ELR (cell line): ENCODE data around the gene NBAS.
"Not testable (repeated sequence)": the region's sequence is repeated elsewhere in the genome, so short reads cannot be mapped to it uniquely, and the experiment has no call there.

Experiments
- DNase-seq: peaks from one replicate; pipeline ENCODE4 v3.0.0-alpha.2; 2015; ENCODE audit warnings: low read depth

The NBAS gene

DNA sequence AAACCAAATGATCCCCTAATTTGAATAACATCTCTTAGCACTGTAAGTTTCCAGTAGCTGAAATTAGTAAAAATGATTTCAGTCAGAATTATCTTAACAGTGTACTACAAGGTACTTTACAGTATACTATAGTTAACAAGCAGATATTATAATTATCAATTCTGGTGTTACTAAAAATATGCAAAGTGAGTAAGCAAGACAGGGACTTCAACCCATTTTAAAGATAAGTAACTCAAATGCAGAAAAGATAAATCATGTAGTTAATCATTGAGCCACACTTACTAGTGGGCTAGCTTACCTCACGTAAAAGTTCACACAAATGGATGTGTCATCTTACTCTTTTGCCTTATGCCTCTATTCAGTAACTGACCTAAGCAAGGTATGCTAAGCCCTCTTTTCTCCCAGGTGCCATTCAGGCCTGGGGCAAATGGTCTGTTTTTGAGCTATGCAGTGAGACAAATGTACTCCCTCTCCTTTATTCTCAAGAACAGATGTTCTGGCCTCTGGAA, 101.0 kb downstream of the NBAS start:
- DNase-seq: no peak

GRCh38 chr2:15458277-15458676, 102.9 kb downstream of the NBAS start:
- no peak for DNase-seq

DNA sequence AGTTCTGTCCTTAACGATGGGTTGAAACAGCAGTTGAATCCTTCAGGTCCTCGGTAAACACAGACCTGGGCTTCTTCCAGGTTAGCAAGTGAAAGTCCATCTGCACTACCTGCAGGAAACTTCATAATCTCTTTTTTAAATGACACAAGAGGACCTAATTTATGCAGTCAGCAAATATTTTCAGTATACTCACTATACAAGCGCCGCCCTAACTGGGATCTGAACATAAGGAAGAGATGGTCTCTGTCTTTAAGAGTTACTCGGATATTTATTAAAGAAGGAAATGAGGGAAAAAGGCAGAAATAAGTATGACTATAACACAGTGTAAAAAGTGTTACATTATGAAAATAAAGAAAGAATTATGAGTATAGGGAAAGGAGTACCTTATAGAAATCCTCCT, 103.3 kb downstream of the NBAS start:
- no peak for DNase-seq

- no peak for DNase-seq
Measured at GRCh38 chr2:15456352-15456751, 104.8 kb downstream of the NBAS start.

DNA sequence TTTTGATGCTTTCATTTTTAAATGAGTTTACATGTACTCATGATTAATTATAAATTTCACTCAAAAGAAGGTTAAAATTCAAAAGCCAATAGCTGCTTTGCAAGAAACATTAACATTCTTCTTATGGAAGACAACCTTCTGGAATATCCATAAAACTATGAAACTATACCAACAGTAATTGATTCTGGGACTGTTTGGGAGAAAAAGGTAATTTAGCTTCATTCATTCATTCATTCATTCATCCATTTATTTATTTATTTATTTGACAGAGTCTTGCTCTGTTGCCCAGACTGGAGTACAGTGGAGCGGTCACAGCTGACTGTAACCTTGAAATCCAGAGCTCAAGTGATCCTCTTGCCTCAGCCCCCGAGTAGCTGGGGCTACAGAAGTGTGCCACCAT, 110.3 kb downstream of the NBAS start:
- DNase-seq: no peak

GRCh38 chr2:15449556-15450236, 111.4 kb downstream of the NBAS start:
- DNase-seq: no peak

DNA sequence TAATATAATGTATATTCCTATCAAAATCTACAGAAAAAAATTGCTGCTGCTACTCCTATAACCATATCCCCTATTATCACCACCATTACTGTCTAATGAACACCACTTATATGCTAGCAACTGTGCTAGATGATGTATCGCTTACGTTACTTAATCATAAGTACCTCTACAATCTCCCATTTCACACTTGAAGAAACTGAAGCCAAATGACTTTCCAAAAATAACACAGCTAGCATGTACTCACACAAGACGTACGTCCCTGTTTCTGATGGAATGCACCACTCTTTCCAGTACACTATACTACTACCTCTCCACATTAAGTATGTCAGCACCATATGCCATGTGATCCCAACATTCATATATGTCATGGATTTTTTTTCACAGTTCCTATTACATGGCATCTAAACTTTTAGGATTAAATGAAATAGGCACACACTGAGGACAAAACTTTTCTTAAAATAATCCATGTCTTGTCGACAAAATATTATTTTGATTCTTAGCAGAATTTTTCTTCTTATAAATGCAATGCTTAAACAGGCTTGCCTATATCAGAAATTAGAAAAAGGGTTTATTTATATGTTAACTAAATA, 112.8 kb downstream of the NBAS start:
- no peak for DNase-seq

DNA sequence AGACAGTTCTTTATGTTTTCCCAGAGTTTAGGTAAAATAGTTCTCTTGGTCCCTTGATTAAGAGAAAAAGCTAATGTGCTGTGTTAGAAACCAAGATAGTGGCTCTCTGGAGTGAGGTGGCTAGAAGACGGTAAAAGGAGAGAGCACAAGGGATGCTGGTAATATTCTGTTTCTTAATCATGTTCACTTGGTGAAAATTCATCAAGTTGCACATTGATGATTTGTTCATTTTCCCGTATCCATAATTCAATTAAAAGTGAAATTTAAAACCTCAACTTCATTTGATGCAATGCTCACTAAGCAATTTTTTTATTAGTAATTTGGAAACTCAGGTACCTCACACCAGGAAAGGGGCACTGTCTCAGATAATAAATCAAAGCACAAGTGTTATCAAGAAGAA, 113.8 kb downstream of the NBAS start:
- no peak for DNase-seq

- DNase-seq: no peak
Measured at GRCh38 chr2:15446961-15447360, 114.2 kb downstream of the NBAS start.

GRCh38 chr2:15445891-15446562, 115.1 kb downstream of the NBAS start:
- DNase-seq: no peak

DNA sequence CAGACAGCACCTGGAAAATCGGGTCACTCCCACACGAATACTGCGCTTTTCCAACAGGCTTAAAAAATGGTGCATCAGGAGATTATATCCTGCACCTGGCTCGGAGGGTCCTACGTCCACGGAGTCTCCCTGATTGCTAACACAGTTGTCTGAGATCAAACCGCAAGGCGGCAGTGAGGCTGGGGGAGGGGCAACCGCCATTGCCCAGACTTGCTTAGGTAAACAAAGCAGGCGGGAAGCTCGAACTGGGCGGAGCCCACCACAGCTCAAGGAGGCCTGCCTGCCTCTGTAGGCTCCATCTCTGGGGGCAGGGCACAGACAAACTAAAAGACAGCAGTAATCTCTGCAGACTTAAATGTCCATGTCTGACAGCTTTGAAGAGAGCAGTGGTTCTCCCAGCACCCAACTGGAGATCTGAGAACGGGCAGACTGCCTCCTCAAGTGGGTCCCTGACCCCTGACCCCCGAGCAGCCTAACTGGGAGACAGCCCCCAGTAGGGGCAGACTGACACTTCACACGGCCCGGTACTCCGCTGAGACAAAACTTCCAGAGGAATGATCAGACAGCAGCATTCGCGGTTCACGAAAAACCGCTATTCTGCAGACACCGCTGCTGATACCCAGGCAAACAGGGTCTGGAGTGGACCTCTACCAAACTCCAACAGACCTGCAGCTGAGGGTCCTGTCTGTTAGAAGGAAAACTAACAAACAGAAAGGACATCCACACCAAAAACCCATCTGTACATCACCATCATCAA, 121.2 kb downstream of the NBAS start:
- DNase-seq: not testable (repeated sequence)

- not testable (repeated sequence) for DNase-seq
Measured at GRCh38 chr2:15439366-15439765, 121.8 kb downstream of the NBAS start.

GRCh38 chr2:15436195-15436594, 124.9 kb downstream of the NBAS start:
- no peak for DNase-seq

GRCh38 chr2:15435474-15435873, 125.7 kb downstream of the NBAS start:
- DNase-seq: no peak

GRCh38 chr2:15432642-15433256, 128.4 kb downstream of the NBAS start:
- DNase-seq: no peak

- no peak for DNase-seq
Measured at GRCh38 chr2:15429032-15429431, 132.1 kb downstream of the NBAS start.

GRCh38 chr2:15427987-15428386, 133.1 kb downstream of the NBAS start:
- no peak for DNase-seq

DNA sequence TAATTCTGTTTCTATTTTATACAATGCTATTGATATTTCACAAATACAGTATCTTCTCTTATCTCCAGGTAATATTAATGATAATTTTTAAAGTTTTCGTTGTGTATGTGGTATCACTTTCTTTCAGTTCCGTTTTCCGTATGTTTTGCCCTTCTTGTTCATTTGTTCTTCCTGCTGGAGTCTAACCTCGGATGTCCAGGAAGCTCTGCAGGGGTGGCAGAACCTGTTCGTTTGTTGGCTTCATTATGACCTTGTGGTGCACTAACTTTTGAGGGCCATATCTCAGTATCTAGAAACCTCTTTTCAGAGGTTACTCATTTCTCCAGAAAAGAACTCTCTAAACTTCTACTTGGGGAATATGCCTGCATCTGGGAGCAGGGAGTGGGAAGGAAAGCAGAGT, 134.5 kb downstream of the NBAS start:
- DNase-seq: no peak

DNA sequence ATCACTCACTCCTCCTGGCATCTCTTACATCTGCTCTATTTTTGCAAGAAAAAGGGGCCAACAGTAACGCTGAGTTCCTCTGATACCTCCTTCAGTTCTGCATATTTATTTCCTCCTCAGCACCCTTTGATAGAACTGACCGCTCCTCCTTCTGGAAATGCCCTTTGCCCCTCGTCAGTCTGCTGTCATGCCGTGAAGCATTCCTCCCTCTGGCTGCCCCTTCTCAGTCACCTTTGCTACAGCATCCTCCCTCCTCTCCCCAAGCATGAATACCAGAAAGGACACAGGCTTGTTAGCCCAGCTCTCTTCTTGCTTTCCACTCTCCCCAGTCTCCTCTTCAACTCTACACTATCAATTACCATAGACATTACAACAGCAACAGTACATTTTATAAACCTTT, 135.4 kb downstream of the NBAS start:
- DNase-seq: no peak

- no peak for DNase-seq
Measured at GRCh38 chr2:15421753-15422152, 139.4 kb downstream of the NBAS start.

GRCh38 chr2:15415748-15416147, 145.4 kb downstream of the NBAS start:
- DNase-seq: no peak

DNA sequence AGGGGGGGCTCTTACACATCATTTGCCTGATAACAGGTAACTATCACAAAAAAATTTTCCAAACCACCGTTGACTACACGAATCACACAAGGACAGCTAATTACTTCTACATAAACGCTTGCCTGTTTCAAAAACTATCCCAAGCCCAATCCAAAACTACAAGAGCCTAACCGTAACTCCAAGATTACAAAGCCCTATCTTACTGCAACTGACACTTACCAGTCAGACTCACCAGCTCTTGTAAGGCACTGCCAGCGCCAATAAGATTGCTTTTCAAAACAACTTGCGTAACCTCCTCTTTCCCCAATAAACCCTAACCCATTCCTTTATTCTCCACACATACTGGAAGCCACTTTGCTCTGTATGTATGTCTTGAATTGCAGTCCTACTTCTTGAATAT, 148.4 kb downstream of the NBAS start:
- no peak for DNase-seq
